Stomach (tissue), 9 donors: ENCODE data around the gene ACR. TPM values are rescaled to one million over a fixed set of nuclear protein-coding genes. Genes with fewer than 3 reads are reported as not detected.
A peak's percentile ranks its signal among the peaks of the same experiment; 100 is the strongest.

ENCODE experiments used
- DNase-seq, 2 donors: peaks; one replicate each; pipeline versions ENCODE4 v3.0.0 to v3.0.0-alpha.2; 2013 to 2019
- H3K27ac ChIP-seq, 5 donors: fragments of 200-600 bp in 4 of 5; sonication (generic) in 4 of 5; one replicate each; pipeline ENCODE4 v1.5.1; 2013 to 2019; ENCODE audit warnings: mild to moderate bottlenecking in 1 of 5, moderate library complexity in 1 of 5
- H3K27me3 ChIP-seq, 3 donors: fragments of 200-600 bp; sonication (generic); one replicate each; pipeline ENCODE4 v1.5.1; 2017 to 2019; ENCODE audit warnings: mixed run types in 1 of 3
- H3K36me3 ChIP-seq, 4 donors: fragments of 200-600 bp; sonication (generic); 1 replicate in 3 of 4; 2 replicates in 1 of 4; pipeline ENCODE4 v1.5.1; 2016 to 2019
- H3K4me1 ChIP-seq, 4 donors: fragments of 200-600 bp; sonication (generic); one replicate each; pipeline ENCODE4 v1.5.1; 2016 to 2019
- H3K4me3 ChIP-seq, 4 donors: fragments of 200-600 bp; sonication (generic) in 3 of 4; one replicate each; pipeline ENCODE4 v1.5.1; 2016 to 2019; ENCODE audit warnings: mild to moderate bottlenecking in 1 of 4
- H3K9me3 ChIP-seq, 4 donors: fragments of 200-600 bp; sonication (generic); one replicate each; pipeline ENCODE4 v1.5.1; 2016 to 2019
- CTCF ChIP-seq, 7 experiments: fragments of 450-650 bp in 4 of 7; fragments of 200-600 bp in 3 of 7; sonication (generic) in 3 of 7; IDR thresholded peaks; one replicate each; pipeline ENCODE4 v1.5.1; 2016 to 2019; ENCODE audit warnings: antibody characterized with exemption in 7 of 7, control low read depth in 2 of 7, mild to moderate bottlenecking in 1 of 7
- EP300 ChIP-seq: sonication (generic); formaldehyde crosslinking; IDR thresholded peaks from one replicate; pipeline ENCODE4 v1.6.1; 2017; ENCODE audit warnings: antibody characterized with exemption
- POLR2A ChIP-seq, 4 donors: fragments of 450-650 bp; IDR thresholded peaks; one replicate each; pipeline ENCODE4 v1.6.1; 2016; ENCODE audit warnings: antibody characterized with exemption in 4 of 4, control low read depth in 2 of 4, mild to moderate bottlenecking in 1 of 4, moderate library complexity in 1 of 4
- POLR2AphosphoS5 ChIP-seq, 3 donors: sonication (generic); formaldehyde crosslinking; IDR thresholded peaks; one replicate each; pipeline ENCODE4 v1.6.1; 2016; ENCODE audit warnings: antibody characterized with exemption in 3 of 3
- WGBS, 5 donors: extraction: QIAGEN DNeasy Blood & Tissue Kit in 3 of 5; methylation state at CpG; one replicate each; pipeline versions ENCODE4 v1.1.5 to v1.1.7; 2013 to 2018; 5-methylcytosine and 5-hydroxymethylcytosine counted together
- intact Hi-C: fragments of 100-400 bp; cut with DNase I; formaldehyde crosslinking; loops from one replicate; pipeline ENCODE4 v1.15.1; 2023; ENCODE audit warnings: low total_unique reads
- polyA plus RNA-seq, 3 donors: library from polyadenylated mRNA; stranded (reverse); fragments of 200-250 nt; gene quantifications; one replicate each; pipeline ENCODE4 v1.2.3, GENCODE V29; 2013
- total RNA-seq, 5 donors: library from RNA; depleted of rRNA; stranded (reverse); fragments of >200 nt; gene quantifications; one replicate each; pipeline versions ENCODE4 v1.1.0 to v1.2.3, GENCODE V29; 2014 to 2016
- donor health status: healthy with polysubstance abuse.
- donor health status: Bipolar disorder and iron deficiency.
- donor health status: healthy.

The ACR gene
- total and polyA plus RNA-seq, 8 donors = 0.19 to 0.37 (median 0.23) TPM; not detected in 5

GRCh38 chr22:50699756-50700386 is 38.1 kb upstream of the ACR start:
- H3K4me1 ChIP-seq = peaks cover 13 to 32% (median 25%) of the 10 kb centered on the region in 4 donors
- TF ChIP-seq EP300 (no peak), POLR2AphosphoS5 (IDR thresholded peaks at IDR 0.05) (no peak), POLR2A (IDR thresholded peaks at IDR 0.05) (no peak), CTCF (IDR thresholded peaks at IDR 0.05) (no peak)
- peaks cover 0 to 12% (median 5%) of the 10 kb centered on the region in 4 donors for H3K36me3 ChIP-seq
- no peak overlapping the region for H3K27ac ChIP-seq
- no peak overlapping the region for H3K4me3 ChIP-seq
- DNase-seq = no peak
- WGBS, 5 donors = 73 to 83% (median 76%) methylated on average over 15 of the region's 15 CpGs
- peaks cover 0 to 32% (median 0%) of the 10 kb centered on the region in 3 donors for H3K27me3 ChIP-seq
- intact Hi-C loops = no loop called here
- no peaks in the 10 kb centered on the region for H3K9me3 ChIP-seq

DNA sequence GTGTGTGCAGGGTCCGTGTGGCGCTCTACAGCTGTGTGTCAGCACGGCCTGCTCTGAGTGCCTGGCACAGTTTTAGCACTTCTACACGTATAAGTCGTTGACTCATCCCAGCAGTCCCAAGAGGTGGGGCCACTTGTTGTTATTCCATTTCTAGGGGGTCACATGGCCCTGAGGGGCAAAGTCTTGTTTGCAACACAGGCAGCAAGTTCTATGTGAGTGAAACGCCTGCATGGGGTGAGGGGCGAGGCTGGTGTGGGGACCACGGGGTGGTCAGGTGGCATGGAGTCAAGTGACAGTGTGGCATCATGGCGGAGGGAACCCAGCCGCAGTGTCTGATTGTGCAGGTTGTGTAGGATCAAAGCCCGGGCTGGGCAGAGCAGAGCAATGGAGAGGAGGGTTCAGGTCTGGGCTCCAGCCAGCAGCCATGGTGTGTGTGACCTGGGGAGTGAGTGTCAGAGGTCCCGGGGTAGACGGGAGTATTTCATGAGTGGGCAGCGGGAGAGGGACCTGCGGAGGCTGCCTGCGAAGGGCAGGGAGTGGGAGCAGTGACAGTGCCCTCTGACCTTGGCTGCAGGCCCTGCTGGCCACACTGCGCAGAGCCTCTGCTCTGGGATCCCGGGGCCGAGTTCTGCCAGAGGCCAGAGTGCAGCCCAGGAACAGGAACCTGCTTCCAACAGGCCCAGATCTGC is 37.5 kb upstream of the ACR start:
- H3K4me1 ChIP-seq = peaks cover 13 to 37% (median 31%) of the 10 kb centered on the region in 4 donors
- no peak overlapping the region for H3K27ac ChIP-seq
- no peak overlapping the region for H3K4me3 ChIP-seq
- peaks cover 0 to 38% (median 0%) of the 10 kb centered on the region in 3 donors for H3K27me3 ChIP-seq
- WGBS, 5 donors = 72 to 80% (median 76%) methylated on average over 18 to 19 of the region's 19 CpGs
- intact Hi-C loops = no loop called here
- DNase-seq = peak in 1 of 2 donors; percentile 55
- peaks cover 0 to 12% (median 5%) of the 10 kb centered on the region in 4 donors for H3K36me3 ChIP-seq
- TF ChIP-seq CTCF (IDR thresholded peaks at IDR 0.05) = no peak
- TF ChIP-seq EP300 = no peak
- TF ChIP-seq POLR2AphosphoS5 (IDR thresholded peaks at IDR 0.05) = no peak
- TF ChIP-seq POLR2A (IDR thresholded peaks at IDR 0.05) = no peak
- H3K9me3 ChIP-seq = no peaks in the 10 kb centered on the region

DNA sequence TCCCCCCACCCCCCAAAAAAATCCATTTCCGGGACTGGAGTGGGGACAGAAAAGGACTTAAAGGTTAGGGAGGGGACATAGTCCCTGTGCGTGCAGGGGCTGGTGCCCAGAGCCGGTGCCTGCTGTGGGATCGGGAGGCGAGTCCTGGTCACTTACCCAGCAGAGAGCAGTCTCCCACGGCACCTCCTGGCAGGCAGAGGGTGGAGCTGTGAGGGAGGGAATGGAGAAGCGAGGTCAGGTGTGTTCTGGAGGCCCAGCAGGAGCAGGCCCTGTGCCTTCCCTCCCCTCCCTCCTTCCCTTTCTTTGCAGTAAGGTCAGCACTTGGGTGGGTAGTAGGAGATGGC is 37.0 kb upstream of the ACR start:
- WGBS, 5 donors = 30 to 59% (median 36%) methylated on average over 6 to 7 of the region's 7 CpGs
- no peak overlapping the region for H3K27ac ChIP-seq
- H3K9me3 ChIP-seq = no peaks in the 10 kb centered on the region
- DNase-seq = no peak
- peaks cover 0 to 39% (median 0%) of the 10 kb centered on the region in 3 donors for H3K27me3 ChIP-seq
- peaks cover 0 to 12% (median 5%) of the 10 kb centered on the region in 4 donors for H3K36me3 ChIP-seq
- peaks cover 13 to 37% (median 29%) of the 10 kb centered on the region in 4 donors for H3K4me1 ChIP-seq
- intact Hi-C loops = no loop called here
- H3K4me3 ChIP-seq = no peak overlapping the region
- TF ChIP-seq POLR2AphosphoS5 (IDR thresholded peaks at IDR 0.05) (no peak), POLR2A (IDR thresholded peaks at IDR 0.05) (no peak)

- Histone ChIP-seq H3K27ac (no peak overlapping the region), H3K9me3 (no peaks in the 10 kb centered on the region), H3K4me3 (no peak overlapping the region), H3K27me3 (peaks cover 0 to 36% (median 0%) of the 10 kb centered on the region in 3 donors), H3K4me1 (peaks cover 13 to 32% (median 26%) of the 10 kb centered on the region in 4 donors), H3K36me3 (peaks cover 0 to 12% (median 5%) of the 10 kb centered on the region in 4 donors)
- no peak for DNase-seq
- TF ChIP-seq POLR2A (IDR thresholded peaks at IDR 0.05) (no peak), POLR2AphosphoS5 (IDR thresholded peaks at IDR 0.05) (no peak), CTCF (IDR thresholded peaks at IDR 0.05) (no peak), EP300 (no peak)
- intact Hi-C loops = no loop called here
- WGBS, 5 donors = 78 to 82% (median 81%) methylated on average over 11 of the region's 11 CpGs
These were observed 36.4 kb upstream of the ACR start for GRCh38 chr22:50701428-50702154.
